GM12878 (cell line): ENCODE measurements around the gene GSC2. TPM values are rescaled to one million over a fixed set of nuclear protein-coding genes. Genes with fewer than 3 reads are reported as not detected.
A peak's percentile ranks its signal among the peaks of the same experiment; 100 is the strongest.

Experiments
- ATAC-seq: fragments of 200-7000 bp; cut with Tn5 transposase; 3 replicates; pipeline ENCODE4 v1.9.1; 2020; ENCODE audit warnings: mild to moderate bottlenecking, moderate library complexity
- BruUV-seq: library from RNA; stranded (reverse); fragments of 400-500 nt; replicated peaks from 2 replicates; lab custom pipeline; 2021; lab: Mats Ljungman, UMichigan
- CTCF ChIA-PET: fragments of 300-600 bp; sonication (Branson Sonifier 250); formaldehyde crosslinking; extraction: SDS; loops from one replicate; lab custom pipeline; 2021; ENCODE audit warnings: inconsistent platforms; lab: Yijun Ruan, JAX
- POLR2A ChIA-PET: fragments of 350-600 bp; formaldehyde crosslinking; extraction: SDS; loops from one replicate; lab custom pipeline; 2021; ENCODE audit warnings: inconsistent platforms; lab: Charles Lee
- RAD21 ChIA-PET: fragments of 300-600 bp; sonication (Branson Sonifier 250); formaldehyde crosslinking; loops from one replicate; lab custom pipeline; 2023; ENCODE audit warnings: antibody characterized with exemption; ENCODE audit not compliant: unreplicated experiment; lab: Charles Lee
- SMC1A ChIA-PET: fragments of 300-600 bp; sonication (Branson Sonifier 250); formaldehyde crosslinking; loops from one replicate; lab custom pipeline; 2023; ENCODE audit not compliant: unreplicated experiment, uncharacterized antibody; lab: Charles Lee
- DNase-seq: peaks from one replicate; pipeline ENCODE4 v3.0.0-alpha.2; 2011; ENCODE audit warnings: low read depth, low spot score
- FAIRE-seq: peaks from 3 replicates; lab custom pipeline; 2011; peaks lifted over from hg19 to GRCh38; lab: Jason Lieb, UNC
- H2AFZ ChIP-seq: 2 replicates; pipeline ENCODE4 v1.6.0; 2011; ENCODE audit warnings: low read depth, low read length, control low read depth; ENCODE audit not compliant: control insufficient read depth
- H3K27ac ChIP-seq: 2 replicates; pipeline ENCODE4 v1.5.1; 2011; ENCODE audit warnings: control low read depth; ENCODE audit not compliant: control insufficient read depth, insufficient read depth
- H3K27me3 ChIP-seq, 2 experiments: replicated peaks in 1 of 2; 2 replicates each; pipeline versions ENCODE4 v1.6.0 to v1.6.1; 2011; ENCODE audit warnings: low read length in 1 of 2; ENCODE audit not compliant: control insufficient read depth in 2 of 2, insufficient read depth in 2 of 2
- H3K36me3 ChIP-seq, 2 experiments: 2 replicates each; pipeline ENCODE4 v1.5.1; 2011; ENCODE audit warnings: low read length in 1 of 2; ENCODE audit not compliant: control insufficient read depth in 2 of 2, insufficient read depth in 2 of 2
- H3K4me1 ChIP-seq: 2 replicates; pipeline ENCODE4 v1.6.1; 2011; ENCODE audit warnings: mild to moderate bottlenecking, low read length, moderate library complexity, mixed read lengths; ENCODE audit not compliant: control insufficient read depth, insufficient read depth
- H3K4me2 ChIP-seq: 2 replicates; pipeline ENCODE4 v1.6.0; 2011; ENCODE audit warnings: control low read depth; ENCODE audit not compliant: control insufficient read depth, insufficient read depth
- H3K4me3 ChIP-seq: fragments of 200-600 bp; sonication (generic); 2 replicates; pipeline ENCODE4 v1.5.1; 2016
- H3K79me2 ChIP-seq: 2 replicates; pipeline ENCODE4 v1.6.0; 2011; ENCODE audit warnings: low read length; ENCODE audit not compliant: control insufficient read depth, insufficient read depth
- H3K9ac ChIP-seq: 2 replicates; pipeline ENCODE4 v1.8.0; 2011; ENCODE audit warnings: low read length, control low read depth, mixed read lengths; ENCODE audit not compliant: control insufficient read depth, insufficient read depth
- H3K9me3 ChIP-seq: replicated peaks from 3 replicates; pipeline ENCODE4 v1.5.1; 2011; ENCODE audit warnings: mild to moderate bottlenecking, low read length; ENCODE audit not compliant: control insufficient read depth, insufficient read depth
- H4K20me1 ChIP-seq: 2 replicates; pipeline ENCODE4 v1.6.0; 2011; ENCODE audit not compliant: control insufficient read depth, insufficient read depth
- CHD4 ChIP-seq: fragments of 200-600 bp; sonication (generic); IDR thresholded peaks from 2 replicates; pipeline ENCODE4 v1.6.1; 2016; ENCODE audit warnings: mild to moderate bottlenecking
- JUNB ChIP-seq: IDR thresholded peaks from 2 replicates; pipeline ENCODE4 v1.6.1; 2016; ENCODE audit warnings: antibody characterized with exemption, mild to moderate bottlenecking
- LARP7 ChIP-seq: fragments of 450-650 bp; IDR thresholded peaks from 2 replicates; pipeline ENCODE4 v1.6.1; 2017; ENCODE audit warnings: mild to moderate bottlenecking
- NR2C1 ChIP-seq: fragments of 450-650 bp; IDR thresholded peaks from 2 replicates; pipeline ENCODE4 v1.6.1; 2017; ENCODE audit warnings: antibody characterized with exemption, mild to moderate bottlenecking, moderate library complexity
- TCF3 ChIP-seq: IDR thresholded peaks from 2 replicates; pipeline ENCODE4 v1.6.1; 2012; ENCODE audit warnings: low read depth, mild to moderate bottlenecking, low read length, borderline replicate concordance; ENCODE audit not compliant: insufficient read depth
- WGBS: methylation state at CpG from one replicate; pipeline ENCODE4 v1.1.6; 2016; ENCODE audit warnings: low lambda C conversion rate; ENCODE audit not compliant: insufficient replicate concordance, insufficient coverage; ENCODE audit errors: missing lambda C conversion rate; 5-methylcytosine and 5-hydroxymethylcytosine counted together
- in situ Hi-C: fragments of 300-500 bp; cut with MboI; formaldehyde crosslinking; loops from 9 replicates; pipeline ENCODE4 v1.14.3; 2018; ENCODE audit warnings: mixed read lengths
- intact Hi-C: fragments of 100-400 bp; cut with micrococcal nuclease; formaldehyde crosslinking; loops from one replicate; pipeline ENCODE4 v1.14.2; 2022; ENCODE audit not compliant: unreplicated experiment
- polyA plus RNA-seq, 11 experiments: library from polyadenylated mRNA; depleted of rRNA in 4 of 11; unstranded in 6 of 11; stranded (reverse) in 5 of 11; fragments of >200 nt; fragmentation: Nextera tagmentation in 4 of 11; fragmentation: Illumina TruSeq in 1 of 11; extraction: Ambion mirVana in 4 of 11; extraction: Trizol in 1 of 11; gene quantifications; 1 replicate in 1 of 11; 2 replicates in 10 of 11; pipeline versions ENCODE4 v1.2.1 to v1.2.3, GENCODE V29; 2011 to 2016; ENCODE audit warnings: inconsistent platforms in 2 of 11, missing spikeins in 2 of 11, low read depth in 1 of 11
- total RNA-seq, 4 experiments: library from RNA; depleted of rRNA in 3 of 4; stranded (reverse); fragments of >200 nt in 3 of 4; fragmentation: Illumina TruSeq in 1 of 4; extraction: Trizol in 1 of 4; gene quantifications; 2 replicates each; pipeline versions ENCODE4 v1.2.1 to v1.2.3, GENCODE V29; 2013 to 2021
- TF ChIP-seq, protein P1 (sequence below): fragments of 450-650 bp; IDR thresholded peaks from 2 replicates; pipeline ENCODE4 v1.6.1; 2014; ENCODE audit warnings: mild to moderate bottlenecking
- TF ChIP-seq, protein P2 (sequence below): fragments of 450-650 bp; IDR thresholded peaks from 2 replicates; pipeline ENCODE4 v1.6.1; 2016; ENCODE audit warnings: mild to moderate bottlenecking

The GSC2 gene
- total and polyA plus RNA-seq, 10 of the 15 experiments (the other 5 are each of a cell fraction or from before 2014, with no cell fraction given) = not detected

DNA sequence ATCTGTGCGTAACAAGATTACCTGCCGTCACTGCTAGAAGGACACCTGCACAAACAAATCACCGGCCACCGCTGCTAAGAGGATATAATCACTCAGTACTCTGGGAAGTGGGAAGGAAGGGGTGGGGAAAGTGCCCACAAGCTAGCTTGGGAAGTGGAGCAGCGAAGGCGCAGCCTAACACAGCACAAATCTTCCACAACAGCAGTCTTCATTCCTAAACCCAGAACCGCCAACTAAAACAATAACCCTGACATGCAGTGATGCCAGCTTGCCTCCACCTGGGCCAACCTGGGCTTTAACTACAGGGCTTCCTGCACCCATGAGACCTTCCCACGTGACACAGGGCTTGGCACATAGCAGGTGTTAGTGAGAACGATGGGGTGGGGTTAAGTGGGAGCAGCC lies 33.0 kb downstream of the GSC2 start:
- FAIRE-seq (no peak), DNase-seq (no peak), ATAC-seq (no peak)
- Histone ChIP-seq H3K36me3 (peaks cover 0 to 3% of the 10 kb centered on the region in 2 experiments; a peak in 2 of 4 replicates), H3K27ac (no peak overlapping the region), H3K9me3 (no peaks in the 10 kb centered on the region), H2AFZ (no peak overlapping the region), H3K79me2 (peaks cover 82% of the 10 kb centered on the region), H4K20me1 (peaks cover 6% of the 10 kb centered on the region), H3K27me3 (no peaks in the 10 kb centered on the region), H3K9ac (no peak overlapping the region), H3K4me2 (peak overlapping the region; percentile 59), H3K4me1 (peaks cover 27% of the 10 kb centered on the region), H3K4me3 (no peak overlapping the region)
- no peak for TF ChIP-seq CHD4
- no peak for TF ChIP-seq LARP7
- no peak for TF ChIP-seq JUNB
- no peak for TF ChIP-seq NR2C1
- TF ChIP-seq, protein P1, sequence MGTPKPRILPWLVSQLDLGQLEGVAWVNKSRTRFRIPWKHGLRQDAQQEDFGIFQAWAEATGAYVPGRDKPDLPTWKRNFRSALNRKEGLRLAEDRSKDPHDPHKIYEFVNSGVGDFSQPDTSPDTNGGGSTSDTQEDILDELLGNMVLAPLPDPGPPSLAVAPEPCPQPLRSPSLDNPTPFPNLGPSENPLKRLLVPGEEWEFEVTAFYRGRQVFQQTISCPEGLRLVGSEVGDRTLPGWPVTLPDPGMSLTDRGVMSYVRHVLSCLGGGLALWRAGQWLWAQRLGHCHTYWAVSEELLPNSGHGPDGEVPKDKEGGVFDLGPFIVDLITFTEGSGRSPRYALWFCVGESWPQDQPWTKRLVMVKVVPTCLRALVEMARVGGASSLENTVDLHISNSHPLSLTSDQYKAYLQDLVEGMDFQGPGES = no peak
- no peak for TF ChIP-seq TCF3
- TF ChIP-seq, protein P2, sequence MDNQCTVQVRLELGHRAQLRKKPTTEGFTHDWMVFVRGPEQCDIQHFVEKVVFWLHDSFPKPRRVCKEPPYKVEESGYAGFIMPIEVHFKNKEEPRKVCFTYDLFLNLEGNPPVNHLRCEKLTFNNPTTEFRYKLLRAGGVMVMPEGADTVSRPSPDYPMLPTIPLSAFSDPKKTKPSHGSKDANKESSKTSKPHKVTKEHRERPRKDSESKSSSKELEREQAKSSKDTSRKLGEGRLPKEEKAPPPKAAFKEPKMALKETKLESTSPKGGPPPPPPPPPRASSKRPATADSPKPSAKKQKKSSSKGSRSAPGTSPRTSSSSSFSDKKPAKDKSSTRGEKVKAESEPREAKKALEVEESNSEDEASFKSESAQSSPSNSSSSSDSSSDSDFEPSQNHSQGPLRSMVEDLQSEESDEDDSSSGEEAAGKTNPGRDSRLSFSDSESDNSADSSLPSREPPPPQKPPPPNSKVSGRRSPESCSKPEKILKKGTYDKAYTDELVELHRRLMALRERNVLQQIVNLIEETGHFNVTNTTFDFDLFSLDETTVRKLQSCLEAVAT = no peak
- 85% methylated on average over 9 of the region's 9 CpGs for whole genome bisulfite sequencing
- in situ Hi-C loops (no loop called here), intact Hi-C loops (no loop called here)
- RAD21 ChIA-PET = interaction anchor here (1.9 to 2.2 kb wide), 2 partner anchors 31 to 183 kb away, joined by 5 to 14 read pairs; no protein-coding TSS in a partner anchor
- POLR2A ChIA-PET = no interaction called here
- CTCF ChIA-PET = interaction anchor here (2.4 to 2.8 kb wide), 3 partner anchors 20 to 62 kb away, joined by 6 to 19 read pairs (median 11); partner anchors contain the start of genes ESS2 and SLC25A1
- no TSS peak for BruUV-seq
- SMC1A ChIA-PET = interaction anchor here (0.8 to 2.2 kb wide), 4 partner anchors 10 to 31 kb away, joined by 3 to 14 read pairs (median 7); partner anchors contain the start of gene ESS2
